ENCODE data around the gene PLEKHG4B. TPM values are rescaled to one million over a fixed set of nuclear protein-coding genes. Genes with fewer than 3 reads are reported as not detected.
"Not testable (repeated sequence)": the region's sequence is repeated elsewhere in the genome, so short reads cannot be mapped to it uniquely, and the experiment has no call there.

Gene PLEKHG4B
- total RNA-seq, 1 experiment from 2014 or later: not detected

DNA sequence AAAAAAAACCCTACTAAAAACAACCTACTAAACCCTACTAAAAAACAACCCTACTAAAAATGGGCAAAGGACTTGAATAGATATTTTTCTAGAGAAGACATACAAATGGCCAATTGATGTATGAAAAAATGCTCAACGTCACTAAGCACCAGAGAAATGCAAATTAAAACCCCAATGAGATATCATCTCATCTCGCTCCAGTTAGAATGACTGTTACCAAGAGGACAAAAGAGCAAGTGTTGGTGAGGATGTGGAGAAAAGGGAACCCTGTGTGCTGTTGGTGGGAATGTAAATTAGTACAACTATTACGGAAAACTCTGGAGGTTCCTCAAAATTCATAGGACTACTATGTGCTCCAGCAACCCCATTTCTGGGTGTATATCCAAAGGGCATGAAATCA lies 136.9 kb downstream of the PLEKHG4B start:
- TSS peak; percentile 9 for BruUV-seq (replicated peaks)
- intact Hi-C loops (cut with micrococcal nuclease): no loop called here
- ChIA-PET POLR2A (no interaction called here), CTCF (no interaction called here)
- TF ChIP-seq, protein P1, sequence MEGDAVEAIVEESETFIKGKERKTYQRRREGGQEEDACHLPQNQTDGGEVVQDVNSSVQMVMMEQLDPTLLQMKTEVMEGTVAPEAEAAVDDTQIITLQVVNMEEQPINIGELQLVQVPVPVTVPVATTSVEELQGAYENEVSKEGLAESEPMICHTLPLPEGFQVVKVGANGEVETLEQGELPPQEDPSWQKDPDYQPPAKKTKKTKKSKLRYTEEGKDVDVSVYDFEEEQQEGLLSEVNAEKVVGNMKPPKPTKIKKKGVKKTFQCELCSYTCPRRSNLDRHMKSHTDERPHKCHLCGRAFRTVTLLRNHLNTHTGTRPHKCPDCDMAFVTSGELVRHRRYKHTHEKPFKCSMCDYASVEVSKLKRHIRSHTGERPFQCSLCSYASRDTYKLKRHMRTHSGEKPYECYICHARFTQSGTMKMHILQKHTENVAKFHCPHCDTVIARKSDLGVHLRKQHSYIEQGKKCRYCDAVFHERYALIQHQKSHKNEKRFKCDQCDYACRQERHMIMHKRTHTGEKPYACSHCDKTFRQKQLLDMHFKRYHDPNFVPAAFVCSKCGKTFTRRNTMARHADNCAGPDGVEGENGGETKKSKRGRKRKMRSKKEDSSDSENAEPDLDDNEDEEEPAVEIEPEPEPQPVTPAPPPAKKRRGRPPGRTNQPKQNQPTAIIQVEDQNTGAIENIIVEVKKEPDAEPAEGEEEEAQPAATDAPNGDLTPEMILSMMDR (IDR thresholded peaks at IDR 0.05; ENCODE audit: unreplicated experiment): no peak
- DNase-seq (ENCODE audit: unreplicated experiment): no peak
- H3K4me1 Mint-ChIP-seq (ENCODE audit: insufficient read depth, unreplicated experiment): no peaks in the 10 kb centered on the region
- no peaks in the 10 kb centered on the region for H3K9me3 Mint-ChIP-seq (ENCODE audit: unreplicated experiment)
- no peak overlapping the region for H3K27ac Mint-ChIP-seq (ENCODE audit: low read depth, unreplicated experiment)
- H3K27me3 Mint-ChIP-seq (ENCODE audit: insufficient read depth, unreplicated experiment): no peaks in the 10 kb centered on the region
- peaks cover 93% of the 10 kb centered on the region for H3K36me3 Mint-ChIP-seq (ENCODE audit: insufficient read depth, unreplicated experiment)
- H3K4me3 Mint-ChIP-seq (ENCODE audit: unreplicated experiment): no peak overlapping the region

DNA sequence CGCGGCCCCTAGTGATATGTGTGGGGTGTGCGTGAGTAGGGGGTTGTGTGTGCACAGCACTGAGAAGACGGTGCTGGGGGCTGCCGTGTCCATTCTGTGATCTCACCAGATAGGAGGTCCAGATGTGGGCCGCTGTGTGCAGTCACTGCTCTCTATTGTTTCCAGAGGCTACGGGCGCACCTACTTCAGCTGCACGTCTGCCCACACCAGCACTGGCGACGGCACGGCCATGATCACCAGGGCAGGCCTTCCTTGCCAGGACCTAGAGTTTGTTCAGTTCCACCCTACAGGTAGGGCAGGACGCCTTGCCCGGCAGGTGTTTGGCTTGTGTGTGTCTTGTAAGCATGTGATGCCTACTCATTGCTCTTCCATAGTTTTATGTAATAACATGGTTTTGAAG lies 138.7 kb downstream of the PLEKHG4B start:
- BruUV-seq (replicated peaks): no TSS peak
- TF ChIP-seq, protein P1 (IDR thresholded peaks at IDR 0.05; ENCODE audit: unreplicated experiment): no peak
- no peak overlapping the region for H3K4me3 Mint-ChIP-seq (ENCODE audit: unreplicated experiment)
- intact Hi-C loops (cut with micrococcal nuclease): no loop called here
- peaks cover 96% of the 10 kb centered on the region for H3K36me3 Mint-ChIP-seq (ENCODE audit: insufficient read depth, unreplicated experiment)
- DNase-seq (ENCODE audit: unreplicated experiment): no peak
- no peaks in the 10 kb centered on the region for H3K9me3 Mint-ChIP-seq (ENCODE audit: unreplicated experiment)
- POLR2A ChIA-PET: no interaction called here
- CTCF ChIA-PET: interaction anchor here (0.8 kb wide), 1 partner anchor 74 kb away, joined by 3 read pairs; no protein-coding TSS in a partner anchor
- no peaks in the 10 kb centered on the region for H3K4me1 Mint-ChIP-seq (ENCODE audit: insufficient read depth, unreplicated experiment)
- H3K27me3 Mint-ChIP-seq (ENCODE audit: insufficient read depth, unreplicated experiment): no peaks in the 10 kb centered on the region
- no peak overlapping the region for H3K27ac Mint-ChIP-seq (ENCODE audit: low read depth, unreplicated experiment)

DNA sequence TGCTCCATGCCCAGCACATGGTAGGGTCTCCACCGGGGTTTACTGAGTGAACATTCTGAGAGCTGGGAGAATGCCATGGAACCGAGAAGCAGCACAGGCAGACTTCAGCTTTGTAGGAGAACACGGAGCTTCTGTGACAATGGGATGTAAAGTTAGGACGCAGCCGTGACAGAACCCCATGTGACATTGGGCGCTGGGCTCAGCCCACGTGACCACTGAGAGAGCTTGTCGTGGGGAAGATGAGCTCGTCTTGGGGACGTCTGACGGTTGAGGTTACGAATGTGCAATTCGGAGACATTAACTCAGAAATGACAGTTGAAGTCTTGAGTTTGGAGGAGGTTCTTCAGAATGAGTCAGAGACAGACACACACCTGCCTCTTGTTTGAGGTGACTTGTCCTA lies 139.7 kb downstream of the PLEKHG4B start:
- POLR2A ChIA-PET: no interaction called here
- Mint-ChIP-seq H3K27ac (ENCODE audit: low read depth, unreplicated experiment) (no peak overlapping the region), H3K4me3 (ENCODE audit: unreplicated experiment) (no peak overlapping the region), H3K36me3 (ENCODE audit: insufficient read depth, unreplicated experiment) (peaks cover 95% of the 10 kb centered on the region), H3K4me1 (ENCODE audit: insufficient read depth, unreplicated experiment) (no peaks in the 10 kb centered on the region), H3K9me3 (ENCODE audit: unreplicated experiment) (no peaks in the 10 kb centered on the region), H3K27me3 (ENCODE audit: insufficient read depth, unreplicated experiment) (no peaks in the 10 kb centered on the region)
- intact Hi-C loops (cut with micrococcal nuclease): no loop called here
- DNase-seq (ENCODE audit: unreplicated experiment): no peak
- CTCF ChIA-PET: no interaction called here
- BruUV-seq (replicated peaks): no TSS peak
- TF ChIP-seq, protein P1 (IDR thresholded peaks at IDR 0.05; ENCODE audit: unreplicated experiment): no peak

DNA sequence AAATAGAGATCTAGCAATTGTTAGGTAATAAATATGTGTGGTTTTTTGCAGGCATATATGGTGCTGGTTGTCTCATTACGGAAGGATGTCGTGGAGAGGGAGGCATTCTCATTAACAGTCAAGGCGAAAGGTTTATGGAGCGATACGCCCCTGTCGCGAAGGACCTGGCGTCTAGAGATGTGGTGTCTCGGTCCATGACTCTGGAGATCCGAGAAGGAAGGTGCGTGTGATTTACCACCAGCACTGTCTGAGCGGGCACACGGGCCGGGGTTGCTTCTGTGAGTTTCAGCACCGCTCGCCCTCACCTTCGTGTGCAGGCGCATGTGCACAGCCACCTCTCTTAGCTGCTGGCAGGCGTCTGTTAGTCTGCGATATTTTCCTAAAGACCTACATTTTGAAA lies 141.5 kb downstream of the PLEKHG4B start:
- BruUV-seq (replicated peaks); POLR2A ChIA-PET; intact Hi-C loops (cut with micrococcal nuclease); H3K4me3 Mint-ChIP-seq (ENCODE audit: unreplicated experiment); DNase-seq (ENCODE audit: unreplicated experiment); H3K27ac Mint-ChIP-seq (ENCODE audit: low read depth, unreplicated experiment); H3K27me3 Mint-ChIP-seq (ENCODE audit: insufficient read depth, unreplicated experiment); H3K4me1 Mint-ChIP-seq (ENCODE audit: insufficient read depth, unreplicated experiment); H3K9me3 Mint-ChIP-seq (ENCODE audit: unreplicated experiment): not testable (repeated sequence)
- peaks cover 95% of the 10 kb centered on the region for H3K36me3 Mint-ChIP-seq (ENCODE audit: insufficient read depth, unreplicated experiment)
- CTCF ChIA-PET: interaction anchor here (0.6 to 0.7 kb wide), 2 partner anchors 1090 to 1214 kb away, joined by 3 read pairs; no protein-coding TSS in a partner anchor

DNA sequence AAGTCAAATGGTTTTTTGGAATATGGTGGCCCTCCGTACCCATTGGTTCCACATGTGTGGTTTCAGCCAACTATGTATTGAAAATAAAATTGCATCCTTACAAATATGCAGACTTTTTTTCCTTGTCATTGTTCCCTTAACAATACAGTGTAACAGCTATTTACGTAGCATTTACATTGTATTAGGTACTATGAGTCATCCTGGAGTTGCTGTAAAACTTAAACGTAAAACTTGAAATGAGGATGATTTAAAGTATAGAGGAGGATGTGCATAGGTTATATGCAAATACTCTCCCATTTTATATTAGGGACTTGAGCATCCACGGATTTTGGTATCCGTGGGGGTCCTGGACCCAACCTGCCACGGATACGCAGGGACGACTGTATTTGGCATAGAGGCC lies 142.5 kb downstream of the PLEKHG4B start:
- Mint-ChIP-seq H3K27me3 (ENCODE audit: insufficient read depth, unreplicated experiment) (no peaks in the 10 kb centered on the region), H3K27ac (ENCODE audit: low read depth, unreplicated experiment) (no peak overlapping the region)
- POLR2A ChIA-PET: no interaction called here

DNA sequence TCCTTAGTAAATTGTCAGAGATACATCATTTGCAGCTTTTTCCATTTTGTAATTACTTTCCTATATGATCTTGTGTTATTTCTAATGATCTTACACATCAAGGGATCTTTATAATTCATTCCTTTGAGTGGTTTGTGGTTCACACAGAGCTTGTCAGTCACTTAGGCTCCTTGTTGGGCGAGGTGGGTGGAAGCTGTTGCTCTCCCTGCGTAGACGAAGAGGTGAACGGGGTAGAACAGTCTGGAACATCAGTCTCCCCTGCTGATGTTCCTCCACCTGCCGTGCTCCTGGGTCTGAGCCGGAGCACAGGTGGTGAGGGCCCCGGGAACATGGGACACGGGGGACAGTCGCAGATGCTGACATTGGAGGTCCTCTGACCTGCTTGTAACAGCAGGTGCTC lies 143.6 kb downstream of the PLEKHG4B start:
- H3K4me3 Mint-ChIP-seq (ENCODE audit: unreplicated experiment); BruUV-seq (replicated peaks); CTCF ChIA-PET; H3K9me3 Mint-ChIP-seq (ENCODE audit: unreplicated experiment); intact Hi-C loops (cut with micrococcal nuclease); POLR2A ChIA-PET; H3K27me3 Mint-ChIP-seq (ENCODE audit: insufficient read depth, unreplicated experiment); H3K4me1 Mint-ChIP-seq (ENCODE audit: insufficient read depth, unreplicated experiment); DNase-seq (ENCODE audit: unreplicated experiment); H3K27ac Mint-ChIP-seq (ENCODE audit: low read depth, unreplicated experiment): not testable (repeated sequence)
- H3K36me3 Mint-ChIP-seq (ENCODE audit: insufficient read depth, unreplicated experiment): peaks cover 94% of the 10 kb centered on the region

More for the DNA sequence above, 142.5 kb downstream of the PLEKHG4B start:
- intact Hi-C loops (cut with micrococcal nuclease): no loop called here
- no TSS peak for BruUV-seq (replicated peaks)
- Mint-ChIP-seq H3K4me1 (ENCODE audit: insufficient read depth, unreplicated experiment) (no peaks in the 10 kb centered on the region), H3K4me3 (ENCODE audit: unreplicated experiment) (no peak overlapping the region), H3K9me3 (ENCODE audit: unreplicated experiment) (no peaks in the 10 kb centered on the region), H3K36me3 (ENCODE audit: insufficient read depth, unreplicated experiment) (peaks cover 94% of the 10 kb centered on the region)
- CTCF ChIA-PET: no interaction called here
- TF ChIP-seq, protein P1 (IDR thresholded peaks at IDR 0.05; ENCODE audit: unreplicated experiment): no peak
- DNase-seq (ENCODE audit: unreplicated experiment): no peak

DNA sequence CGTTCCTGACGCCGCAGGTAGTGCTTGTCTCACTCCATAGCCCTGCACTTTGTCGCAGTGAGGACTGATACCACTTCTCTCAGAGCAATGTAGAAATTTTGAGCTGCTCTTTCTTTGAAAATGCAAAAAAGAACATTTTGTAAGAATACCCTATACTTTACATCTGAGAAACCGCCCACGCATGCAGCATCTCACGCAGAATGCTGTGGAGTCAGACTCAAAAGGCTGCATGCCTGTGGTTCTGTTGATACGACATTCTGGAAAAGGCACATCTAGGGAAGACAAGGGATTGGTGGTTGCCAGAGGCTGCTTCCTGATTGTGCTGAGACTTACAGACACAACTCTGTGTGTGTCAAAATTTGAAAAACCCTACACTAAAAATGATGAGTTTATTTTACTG lies 146.0 kb downstream of the PLEKHG4B start:
- DNase-seq (ENCODE audit: unreplicated experiment); H3K27ac Mint-ChIP-seq (ENCODE audit: low read depth, unreplicated experiment); CTCF ChIA-PET; H3K9me3 Mint-ChIP-seq (ENCODE audit: unreplicated experiment); H3K4me1 Mint-ChIP-seq (ENCODE audit: insufficient read depth, unreplicated experiment); H3K4me3 Mint-ChIP-seq (ENCODE audit: unreplicated experiment); POLR2A ChIA-PET; intact Hi-C loops (cut with micrococcal nuclease); H3K27me3 Mint-ChIP-seq (ENCODE audit: insufficient read depth, unreplicated experiment); BruUV-seq (replicated peaks): not testable (repeated sequence)
- H3K36me3 Mint-ChIP-seq (ENCODE audit: insufficient read depth, unreplicated experiment): peaks cover 92% of the 10 kb centered on the region

All from MCF 10A (cell line).